ENCODE data around the gene DAAM2.

DNA sequence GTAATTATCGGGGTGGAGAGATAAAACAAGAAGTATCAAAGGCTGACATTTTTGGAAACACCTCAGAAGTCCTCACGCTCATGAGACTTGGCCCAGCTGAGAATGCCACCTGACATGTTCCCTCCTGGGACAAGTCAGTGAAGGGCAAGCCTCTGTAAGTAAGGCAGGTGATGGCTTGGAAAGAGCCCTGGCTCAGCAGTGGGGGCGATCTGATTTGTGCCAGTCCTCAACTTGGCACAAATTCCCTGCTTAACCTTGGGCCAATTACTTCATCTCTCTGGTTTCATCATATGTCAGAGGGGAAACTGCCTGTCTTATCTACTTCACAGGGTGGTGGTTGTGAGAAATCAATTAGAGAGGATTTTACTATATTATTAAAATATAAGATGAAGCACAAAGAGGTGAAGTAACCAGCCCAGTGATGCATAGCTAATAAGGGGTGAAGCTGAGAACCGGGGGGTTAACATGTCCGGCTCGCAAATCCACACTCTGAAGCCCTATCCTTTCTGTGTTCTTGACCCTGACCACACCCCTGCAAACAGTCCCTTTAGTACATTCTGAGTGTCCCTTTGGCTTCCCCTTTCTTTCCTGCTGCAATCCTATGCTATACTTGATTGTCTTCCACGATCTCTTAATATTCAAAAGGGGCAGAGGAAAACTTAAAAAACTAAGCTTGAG is 150.9 kb downstream of the DAAM2 start:
- TF ChIP-seq, protein P1, sequence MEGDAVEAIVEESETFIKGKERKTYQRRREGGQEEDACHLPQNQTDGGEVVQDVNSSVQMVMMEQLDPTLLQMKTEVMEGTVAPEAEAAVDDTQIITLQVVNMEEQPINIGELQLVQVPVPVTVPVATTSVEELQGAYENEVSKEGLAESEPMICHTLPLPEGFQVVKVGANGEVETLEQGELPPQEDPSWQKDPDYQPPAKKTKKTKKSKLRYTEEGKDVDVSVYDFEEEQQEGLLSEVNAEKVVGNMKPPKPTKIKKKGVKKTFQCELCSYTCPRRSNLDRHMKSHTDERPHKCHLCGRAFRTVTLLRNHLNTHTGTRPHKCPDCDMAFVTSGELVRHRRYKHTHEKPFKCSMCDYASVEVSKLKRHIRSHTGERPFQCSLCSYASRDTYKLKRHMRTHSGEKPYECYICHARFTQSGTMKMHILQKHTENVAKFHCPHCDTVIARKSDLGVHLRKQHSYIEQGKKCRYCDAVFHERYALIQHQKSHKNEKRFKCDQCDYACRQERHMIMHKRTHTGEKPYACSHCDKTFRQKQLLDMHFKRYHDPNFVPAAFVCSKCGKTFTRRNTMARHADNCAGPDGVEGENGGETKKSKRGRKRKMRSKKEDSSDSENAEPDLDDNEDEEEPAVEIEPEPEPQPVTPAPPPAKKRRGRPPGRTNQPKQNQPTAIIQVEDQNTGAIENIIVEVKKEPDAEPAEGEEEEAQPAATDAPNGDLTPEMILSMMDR (IDR thresholded peaks at IDR 0.05): no peak
- TF ChIP-seq POLR2A (IDR thresholded peaks at IDR 0.05) (no peak), POLR2AphosphoS5 (IDR thresholded peaks at IDR 0.05) (no peak), EP300 (IDR thresholded peaks at IDR 0.05) (no peak)
